Measurements from ENCODE around the gene SLC2A8.

- TF ChIP-seq CTCF (IDR thresholded peaks at IDR 0.05) (no peak), EZH2 (IDR thresholded peaks at IDR 0.05; ENCODE audit: borderline replicate concordance, insufficient read depth, low read depth, low read length, poor library complexity, severe bottlenecking) (no peak)
Measured at GRCh38 chr9:127398715-127399400, 1.9 kb downstream of the SLC2A8 start.
